SJSA1 (cell line): ENCODE measurements around the gene ACSF3. TPM values are rescaled to one million over a fixed set of nuclear protein-coding genes. Genes with fewer than 3 reads are reported as not detected.
"Not testable (repeated sequence)": the region's sequence is repeated elsewhere in the genome, so short reads cannot be mapped to it uniquely, and the experiment has no call there.

Experiments
- DNase-seq, 2 experiments: peaks; one replicate each; pipeline ENCODE4 v3.0.0-alpha.2; 2015 to 2020; ENCODE audit warnings: low spot score in 2 of 2, low read depth in 1 of 2
- H3K27ac ChIP-seq: fragments of 250-450 bp; sonication (Bioruptor Pico); 2 replicates; pipeline ENCODE4 v1.5.1; 2020; ENCODE audit warnings: mild to moderate bottlenecking, moderate library complexity
- H3K27me3 ChIP-seq: fragments of 250-450 bp; sonication (Bioruptor Pico); replicated peaks from 2 replicates; pipeline ENCODE4 v1.5.1; 2020; ENCODE audit warnings: mild to moderate bottlenecking, moderate library complexity
- H3K36me3 ChIP-seq: fragments of 250-450 bp; sonication (Bioruptor Pico); 2 replicates; pipeline ENCODE4 v1.5.1; 2020; ENCODE audit warnings: mild to moderate bottlenecking
- H3K4me1 ChIP-seq: fragments of 250-450 bp; sonication (Bioruptor Pico); replicated peaks from 2 replicates; pipeline ENCODE4 v1.6.1; 2021; ENCODE audit warnings: mild to moderate bottlenecking
- H3K4me3 ChIP-seq: fragments of 250-450 bp; sonication (Bioruptor Pico); 2 replicates; pipeline ENCODE4 v1.5.1; 2020; ENCODE audit warnings: mild to moderate bottlenecking
- H3K9me3 ChIP-seq: fragments of 250-450 bp; sonication (Bioruptor Pico); replicated peaks from 2 replicates; pipeline ENCODE4 v1.5.1; 2020; ENCODE audit warnings: mild to moderate bottlenecking
- total RNA-seq: library from RNA; depleted of rRNA; stranded (reverse); fragments of >200 nt; shearing (Covaris generic); gene quantifications from 2 replicates; pipeline ENCODE4 v1.2.3, GENCODE V29; 2014

The ACSF3 gene
- total RNA-seq, 1 experiment from 2014 or later = 31.7 TPM

GRCh38 chr16:89085755-89086154, 7.9 kb upstream of the ACSF3 start:
- H3K4me3 ChIP-seq = no peak overlapping the region
- no peaks in the 10 kb centered on the region for H3K4me1 ChIP-seq
- H3K27ac ChIP-seq = no peak overlapping the region
- peaks cover 52% of the 10 kb centered on the region for H3K27me3 ChIP-seq
- H3K36me3 ChIP-seq = no peaks in the 10 kb centered on the region
- no peak for DNase-seq
- no peaks in the 10 kb centered on the region for H3K9me3 ChIP-seq

- DNase-seq = no peak
- peaks cover 70% of the 10 kb centered on the region for H3K27me3 ChIP-seq
- H3K4me3 ChIP-seq = no peak overlapping the region
- H3K27ac ChIP-seq = no peak overlapping the region
- H3K36me3 ChIP-seq = no peaks in the 10 kb centered on the region
- H3K9me3 ChIP-seq = no peaks in the 10 kb centered on the region
- H3K4me1 ChIP-seq = 0 out of 2 replicates have a peak, but pooled peaks cover under 1% of the 10 kb centered on the region
These were observed 5.6 kb upstream of the ACSF3 start for GRCh38 chr16:89087922-89088497.

GRCh38 chr16:89089120-89089519, 4.5 kb upstream of the ACSF3 start:
- DNase-seq = no peak
- Histone ChIP-seq H3K36me3 (no peaks in the 10 kb centered on the region), H3K9me3 (no peaks in the 10 kb centered on the region), H3K27ac (no peak overlapping the region), H3K27me3 (peaks cover 72% of the 10 kb centered on the region), H3K4me3 (no peak overlapping the region), H3K4me1 (peaks cover 8% of the 10 kb centered on the region)

- no peak for DNase-seq
- no peak overlapping the region for H3K27ac ChIP-seq
- H3K4me1 ChIP-seq = peaks cover 16% of the 10 kb centered on the region
- H3K36me3 ChIP-seq = no peaks in the 10 kb centered on the region
- H3K9me3 ChIP-seq = no peaks in the 10 kb centered on the region
- H3K4me3 ChIP-seq = no peak overlapping the region
- peaks cover 68% of the 10 kb centered on the region for H3K27me3 ChIP-seq
These were observed 3.4 kb upstream of the ACSF3 start for GRCh38 chr16:89090182-89090630.

GRCh38 chr16:89090669-89091426, 2.8 kb upstream of the ACSF3 start:
- no peak overlapping the region for H3K4me3 ChIP-seq
- no peak overlapping the region for H3K27ac ChIP-seq
- H3K36me3 ChIP-seq = no peaks in the 10 kb centered on the region
- DNase-seq = no peak
- H3K27me3 ChIP-seq = peaks cover 62% of the 10 kb centered on the region
- peaks cover 16% of the 10 kb centered on the region for H3K4me1 ChIP-seq
- no peaks in the 10 kb centered on the region for H3K9me3 ChIP-seq

GRCh38 chr16:89092013-89092412, 1.6 kb upstream of the ACSF3 start:
- no peak overlapping the region for H3K27ac ChIP-seq
- H3K36me3 ChIP-seq = peaks cover 4% of the 10 kb centered on the region; the same call in 1 of the 2 replicates
- no peaks in the 10 kb centered on the region for H3K9me3 ChIP-seq
- peaks cover 16% of the 10 kb centered on the region for H3K4me1 ChIP-seq
- no peak for DNase-seq
- H3K27me3 ChIP-seq = peaks cover 52% of the 10 kb centered on the region
- no peak overlapping the region for H3K4me3 ChIP-seq

- H3K4me1 ChIP-seq = peaks cover 16% of the 10 kb centered on the region
- H3K27ac ChIP-seq, DNase-seq, H3K36me3 ChIP-seq, H3K9me3 ChIP-seq: not testable (repeated sequence)
- H3K4me3 ChIP-seq = peak overlapping the region; percentile 94
- H3K27me3 ChIP-seq = peaks cover 45% of the 10 kb centered on the region
These were observed 425 bp upstream of the ACSF3 start for GRCh38 chr16:89093252-89093601.

- Histone ChIP-seq H3K27me3 (peaks cover 37% of the 10 kb centered on the region), H3K4me1 (peaks cover 16% of the 10 kb centered on the region), H3K4me3 (peak overlapping the region; percentile 94), H3K9me3 (no peaks in the 10 kb centered on the region), H3K27ac (no peak overlapping the region), H3K36me3 (peaks cover 4% of the 10 kb centered on the region; the same call in 1 of the 2 replicates)
- DNase-seq = peak in 1 of 2 experiments; percentile 31
These were observed 714 bp downstream of the ACSF3 start for GRCh38 chr16:89094252-89094879.

GRCh38 chr16:89094880-89095258, 1.2 kb downstream of the ACSF3 start:
- H3K27me3 ChIP-seq = peaks cover 32% of the 10 kb centered on the region
- no peak overlapping the region for H3K27ac ChIP-seq
- peaks cover 16% of the 10 kb centered on the region for H3K4me1 ChIP-seq
- H3K4me3 ChIP-seq = peak overlapping the region; percentile 94; the same call in 1 of the 2 replicates
- peaks cover 7% of the 10 kb centered on the region; the same call in 1 of the 2 replicates for H3K36me3 ChIP-seq
- H3K9me3 ChIP-seq = no peaks in the 10 kb centered on the region
- no peak for DNase-seq

- no peak for DNase-seq
- no peaks in the 10 kb centered on the region for H3K9me3 ChIP-seq
- peaks cover 16% of the 10 kb centered on the region for H3K4me1 ChIP-seq
- H3K27me3 ChIP-seq = peaks cover 26% of the 10 kb centered on the region
- no peak overlapping the region for H3K27ac ChIP-seq
- H3K36me3 ChIP-seq = peaks cover 7% of the 10 kb centered on the region; the same call in 1 of the 2 replicates
- H3K4me3 ChIP-seq = no peak overlapping the region
These were observed 1.9 kb downstream of the ACSF3 start for GRCh38 chr16:89095491-89095951.

- H3K36me3 ChIP-seq = peaks cover 12% of the 10 kb centered on the region
- no peaks in the 10 kb centered on the region for H3K9me3 ChIP-seq
- no peak overlapping the region for H3K27ac ChIP-seq
- H3K4me3 ChIP-seq = no peak overlapping the region
- peaks cover 20% of the 10 kb centered on the region for H3K27me3 ChIP-seq
- no peak for DNase-seq
- peaks cover 16% of the 10 kb centered on the region for H3K4me1 ChIP-seq
These were observed 2.5 kb downstream of the ACSF3 start for GRCh38 chr16:89096042-89096717.

GRCh38 chr16:89096768-89097391, 3.2 kb downstream of the ACSF3 start:
- Histone ChIP-seq H3K9me3 (no peaks in the 10 kb centered on the region), H3K27me3 (peaks cover 13% of the 10 kb centered on the region), H3K4me3 (no peak overlapping the region), H3K4me1 (peaks cover 16% of the 10 kb centered on the region), H3K36me3 (peaks cover 19% of the 10 kb centered on the region), H3K27ac (no peak overlapping the region)
- DNase-seq = no peak

- Histone ChIP-seq H3K27ac (no peak overlapping the region), H3K27me3 (peaks cover 8% of the 10 kb centered on the region), H3K36me3 (peaks cover 24% of the 10 kb centered on the region), H3K9me3 (no peaks in the 10 kb centered on the region), H3K4me1 (peaks cover 16% of the 10 kb centered on the region), H3K4me3 (no peak overlapping the region)
- no peak for DNase-seq
These were observed 3.7 kb downstream of the ACSF3 start for GRCh38 chr16:89097392-89097772.
